BJ (cell line): ENCODE data around the gene ZNF529. TPM values are rescaled to one million over a fixed set of nuclear protein-coding genes. Genes with fewer than 3 reads are reported as not detected.

Experiments used
- CTCF ChIA-PET: fragments of 350-600 bp; formaldehyde crosslinking; extraction: SDS; loops from one replicate; lab custom pipeline; 2021; ENCODE audit warnings: antibody characterized with exemption, inconsistent platforms; lab: Yijun Ruan, JAX
- POLR2A ChIA-PET: fragments of 300-600 bp; sonication (Branson Sonifier 250); formaldehyde crosslinking; extraction: SDS; loops from one replicate; lab custom pipeline; 2021; ENCODE audit warnings: antibody characterized with exemption; lab: Charles Lee
- DNase-seq: peaks from one replicate; pipeline ENCODE4 v3.0.0-alpha.2; 2011; ENCODE audit warnings: low read depth
- H3K27me3 ChIP-seq: 2 replicates; pipeline ENCODE4 v1.6.0; 2011; ENCODE audit warnings: low read length; ENCODE audit not compliant: control insufficient read depth, insufficient read depth
- H3K36me3 ChIP-seq: 2 replicates; pipeline ENCODE4 v1.5.1; 2011; ENCODE audit warnings: low read length; ENCODE audit not compliant: control insufficient read depth, insufficient read depth
- H3K4me3 ChIP-seq: 2 replicates; pipeline ENCODE4 v1.5.1; 2011; ENCODE audit warnings: low read depth, mild to moderate bottlenecking, control low read depth, low read length
- CTCF ChIP-seq: IDR thresholded peaks from 2 replicates; pipeline ENCODE4 v1.5.1; 2011; ENCODE audit warnings: low read depth, mild to moderate bottlenecking, control low read depth, inconsistent platforms, low read length, moderate library complexity; ENCODE audit not compliant: insufficient read depth
- polyA plus RNA-seq: library from polyadenylated mRNA; depleted of rRNA; stranded (reverse); fragments of >200 nt; gene quantifications from 2 replicates; pipeline ENCODE4 v1.2.3, GENCODE V29; 2011

ZNF529 gene
- polyA plus RNA-seq, 1 experiment = 2.7 TPM

DNA sequence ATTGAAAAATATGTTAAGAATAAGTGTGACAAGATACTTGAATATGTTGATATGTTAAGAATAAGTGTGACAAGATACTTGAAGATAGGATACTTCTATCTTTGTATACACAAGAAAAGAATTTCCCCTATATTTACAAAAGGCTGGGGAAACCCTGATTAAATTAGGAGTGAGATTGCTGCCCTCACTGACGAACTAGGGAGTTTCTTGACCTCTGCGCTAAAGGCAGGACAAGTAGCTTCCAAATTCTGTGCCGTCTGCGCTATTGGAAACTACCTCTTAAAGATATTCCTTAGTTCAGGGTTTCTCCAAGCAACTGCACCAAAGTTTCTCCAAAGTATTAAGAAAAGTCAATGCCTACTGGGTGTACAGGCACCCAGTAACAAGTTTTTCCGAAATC lies 45.8 kb downstream of the ZNF529 start:
- Histone ChIP-seq H3K4me3 (peak overlapping the region; percentile 73), H3K27me3 (no peaks in the 10 kb centered on the region), H3K36me3 (no peaks in the 10 kb centered on the region; the same call in 1 of the 2 replicates)
- no peak for DNase-seq
- ChIA-PET POLR2A (no interaction called here), CTCF (no interaction called here)
- TF ChIP-seq CTCF = no peak

DNA sequence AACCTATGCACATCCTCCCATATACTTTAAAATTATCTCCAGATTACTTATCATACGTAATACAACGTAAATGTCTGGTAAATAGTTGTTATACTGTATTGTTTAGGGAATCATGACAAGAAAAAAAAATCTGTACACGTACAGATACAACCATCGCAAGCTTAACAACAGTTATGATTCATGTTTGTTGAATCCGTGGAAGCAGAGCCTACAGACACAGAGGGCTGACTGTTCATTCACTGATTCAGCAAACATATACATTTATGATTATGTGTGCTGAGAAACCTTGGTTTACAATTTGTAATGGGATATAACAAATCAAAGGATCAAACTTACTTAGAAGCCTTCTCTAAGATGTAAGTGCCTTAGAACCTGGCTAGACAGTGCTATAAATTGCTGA lies 46.5 kb downstream of the ZNF529 start:
- Histone ChIP-seq H3K27me3 (no peaks in the 10 kb centered on the region), H3K4me3 (no peak overlapping the region), H3K36me3 (no peaks in the 10 kb centered on the region; the same call in 1 of the 2 replicates)
- POLR2A ChIA-PET = no interaction called here
- CTCF ChIA-PET = interaction anchor here (0.7 kb wide), 1 partner anchor 306 kb away, joined by 3 read pairs; no protein-coding TSS in a partner anchor
- TF ChIP-seq CTCF = no peak
- no peak for DNase-seq

GRCh38 chr19:36524617-36525016 lies 48.5 kb downstream of the ZNF529 start:
- TF ChIP-seq CTCF = no peak
- Histone ChIP-seq H3K36me3 (no peaks in the 10 kb centered on the region; the same call in 1 of the 2 replicates), H3K4me3 (no peak overlapping the region), H3K27me3 (no peaks in the 10 kb centered on the region)
- ChIA-PET CTCF (no interaction called here), POLR2A (no interaction called here)
- DNase-seq = no peak

GRCh38 chr19:36514012-36514612 lies 59.0 kb downstream of the ZNF529 start:
- POLR2A ChIA-PET = no interaction called here
- H3K4me3 ChIP-seq = no peak overlapping the region
- no peak for DNase-seq
- peaks cover 9% of the 10 kb centered on the region for H3K36me3 ChIP-seq
- H3K27me3 ChIP-seq = no peaks in the 10 kb centered on the region
- no peak for TF ChIP-seq CTCF
- CTCF ChIA-PET = no interaction called here

DNA sequence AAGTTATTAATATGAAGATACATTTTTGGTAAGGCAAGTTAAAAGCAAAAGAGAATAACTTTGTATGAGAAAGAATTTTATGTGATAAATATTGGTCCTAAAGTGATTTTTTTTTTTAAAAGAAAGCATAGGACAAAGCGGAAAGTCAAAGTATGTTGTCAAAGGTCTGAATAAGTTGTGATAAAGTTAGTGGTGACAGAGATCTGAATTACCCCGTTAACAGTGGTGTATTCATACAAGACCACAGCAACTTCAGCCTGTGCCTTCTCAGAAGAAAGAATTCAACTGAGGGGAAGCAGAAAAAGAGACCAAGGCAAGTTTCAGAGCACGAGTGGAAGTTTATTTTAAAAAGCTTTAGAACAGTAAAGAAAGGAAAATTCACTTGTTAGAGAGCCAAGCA lies 64.8 kb downstream of the ZNF529 start:
- CTCF ChIA-PET = no interaction called here
- H3K4me3 ChIP-seq = no peak overlapping the region
- H3K27me3 ChIP-seq = no peaks in the 10 kb centered on the region
- H3K36me3 ChIP-seq = no peaks in the 10 kb centered on the region
- no peak for DNase-seq
- POLR2A ChIA-PET = no interaction called here
- no peak for TF ChIP-seq CTCF
